ENCODE data around the gene GLTPD2. TPM values are rescaled to one million over a fixed set of nuclear protein-coding genes. Genes with fewer than 3 reads are reported as not detected.
A peak's percentile ranks its signal among the peaks of the same experiment; 100 is the strongest.

The GLTPD2 gene
- total RNA-seq, 1 donor = not detected

- peaks cover 32% of the 10 kb centered on the region for H3K27me3 ChIP-seq (ENCODE audit: insufficient read depth, low read length)
- no peaks in the 10 kb centered on the region for H3K79me2 ChIP-seq (ENCODE audit: insufficient read depth, low read length)
- no peak overlapping the region for H3K27ac ChIP-seq (ENCODE audit: low read depth, low read length)
- H3K36me3 ChIP-seq (ENCODE audit: insufficient read depth, low read length) = no peaks in the 10 kb centered on the region
- DNase-seq (ENCODE audit: insufficient read length, low spot score, missing footprints) = no peak
- peak overlapping the region; percentile 77 for H3K4me2 ChIP-seq (ENCODE audit: insufficient read depth, low read length)
- H3K9me3 ChIP-seq (ENCODE audit: low read depth, low read length) = no peaks in the 10 kb centered on the region
- peaks cover 28% of the 10 kb centered on the region for H3K4me1 ChIP-seq (ENCODE audit: insufficient read depth, low read length)
- H3K4me3 ChIP-seq (ENCODE audit: insufficient read depth, low read length) = peak overlapping the region; percentile 62
- H2AFZ ChIP-seq (ENCODE audit: low read length) = peak overlapping the region; percentile 78
- H4K20me1 ChIP-seq (ENCODE audit: insufficient read depth, low read length) = no peaks in the 10 kb centered on the region
- TF ChIP-seq CTCF (IDR thresholded peaks at IDR 0.05; ENCODE audit: extremely low read depth, low read depth, low read length) = no peak
Measured at GRCh38 chr17:4785311-4786105, 3.3 kb upstream of the GLTPD2 start.

GRCh38 chr17:4786106-4786511 lies 2.7 kb upstream of the GLTPD2 start, which contains the start of gene VMO1:
VMO1 (minus strand) TSS chr17:4786364; CDS start chr17:4786352, 12 bp downstream.
- peak within 1 kb of the TSS; percentile 77 for H3K4me2 ChIP-seq (ENCODE audit: insufficient read depth, low read length)
- H3K9me3 ChIP-seq (ENCODE audit: low read depth, low read length) = no peaks in the 10 kb centered on the region
- no peak within 1 kb of the TSS for H3K27ac ChIP-seq (ENCODE audit: low read depth, low read length)
- no peaks in the 10 kb centered on the region for H3K79me2 ChIP-seq (ENCODE audit: insufficient read depth, low read length)
- no peaks in the 10 kb centered on the region for H3K36me3 ChIP-seq (ENCODE audit: insufficient read depth, low read length)
- TF ChIP-seq CTCF (IDR thresholded peaks at IDR 0.05; ENCODE audit: extremely low read depth, low read depth, low read length) = no peak
- H3K4me1 ChIP-seq (ENCODE audit: insufficient read depth, low read length) = peaks cover 30% of the 10 kb centered on the region
- H2AFZ ChIP-seq (ENCODE audit: low read length) = peak within 1 kb of the TSS; percentile 78
- H4K20me1 ChIP-seq (ENCODE audit: insufficient read depth, low read length) = no peaks in the 10 kb centered on the region
- peaks cover 31% of the 10 kb centered on the region for H3K27me3 ChIP-seq (ENCODE audit: insufficient read depth, low read length)
- H3K4me3 ChIP-seq (ENCODE audit: insufficient read depth, low read length) = peak within 1 kb of the TSS; percentile 64
- peak; percentile 93 for DNase-seq (ENCODE audit: insufficient read length, low spot score, missing footprints)

- no peak for TF ChIP-seq CTCF (IDR thresholded peaks at IDR 0.05; ENCODE audit: extremely low read depth, low read depth, low read length)
- no peaks in the 10 kb centered on the region for H4K20me1 ChIP-seq (ENCODE audit: insufficient read depth, low read length)
- peak overlapping the region; percentile 78 for H2AFZ ChIP-seq (ENCODE audit: low read length)
- H3K4me3 ChIP-seq (ENCODE audit: insufficient read depth, low read length) = peak overlapping the region; percentile 62
- no peaks in the 10 kb centered on the region for H3K36me3 ChIP-seq (ENCODE audit: insufficient read depth, low read length)
- no peaks in the 10 kb centered on the region for H3K9me3 ChIP-seq (ENCODE audit: low read depth, low read length)
- peak overlapping the region; percentile 77 for H3K4me2 ChIP-seq (ENCODE audit: insufficient read depth, low read length)
- H3K79me2 ChIP-seq (ENCODE audit: insufficient read depth, low read length) = no peaks in the 10 kb centered on the region
- H3K4me1 ChIP-seq (ENCODE audit: insufficient read depth, low read length) = peaks cover 30% of the 10 kb centered on the region
- H3K27me3 ChIP-seq (ENCODE audit: insufficient read depth, low read length) = peaks cover 31% of the 10 kb centered on the region
- peak; percentile 82 for DNase-seq (ENCODE audit: insufficient read length, low spot score, missing footprints)
- no peak overlapping the region for H3K27ac ChIP-seq (ENCODE audit: low read depth, low read length)
Measured at GRCh38 chr17:4786516-4786915, 2.2 kb upstream of the GLTPD2 start.

- Histone ChIP-seq H3K4me2 (ENCODE audit: insufficient read depth, low read length) (peak overlapping the region; percentile 82), H3K27me3 (ENCODE audit: insufficient read depth, low read length) (peaks cover 26% of the 10 kb centered on the region), H3K4me1 (ENCODE audit: insufficient read depth, low read length) (peaks cover 30% of the 10 kb centered on the region), H3K79me2 (ENCODE audit: insufficient read depth, low read length) (no peaks in the 10 kb centered on the region), H4K20me1 (ENCODE audit: insufficient read depth, low read length) (no peaks in the 10 kb centered on the region), H3K9me3 (ENCODE audit: low read depth, low read length) (no peaks in the 10 kb centered on the region), H3K36me3 (ENCODE audit: insufficient read depth, low read length) (no peaks in the 10 kb centered on the region), H3K4me3 (ENCODE audit: insufficient read depth, low read length) (no peak overlapping the region), H3K27ac (ENCODE audit: low read depth, low read length) (no peak overlapping the region), H2AFZ (ENCODE audit: low read length) (no peak overlapping the region)
- no peak for TF ChIP-seq CTCF (IDR thresholded peaks at IDR 0.05; ENCODE audit: extremely low read depth, low read depth, low read length)
- peak; percentile 83 for DNase-seq (ENCODE audit: insufficient read length, low spot score, missing footprints)
Measured at GRCh38 chr17:4788159-4788806, 481 bp upstream of the GLTPD2 start.

All from osteoblast (primary cell).